ENCODE results near the gene CRYL1.

- TF ChIP-seq CTCF (tag by site-specific recombination; IDR thresholded peaks at IDR 0.05) (no peak), ZNF561 (tag by site-specific recombination; IDR thresholded peaks at IDR 0.05; ENCODE audit: borderline replicate concordance) (no peak), ZBTB48 (tag by site-specific recombination; IDR thresholded peaks at IDR 0.05) (no peak), ZSCAN18 (tag by site-specific recombination; IDR thresholded peaks at IDR 0.05) (no peak), PBX3 (CRISPR knock-in tag; IDR thresholded peaks at IDR 0.05) (no peak), ZNF600 (tag by site-specific recombination; IDR thresholded peaks at IDR 0.05) (no peak)
- TF ChIP-seq, protein P1, sequence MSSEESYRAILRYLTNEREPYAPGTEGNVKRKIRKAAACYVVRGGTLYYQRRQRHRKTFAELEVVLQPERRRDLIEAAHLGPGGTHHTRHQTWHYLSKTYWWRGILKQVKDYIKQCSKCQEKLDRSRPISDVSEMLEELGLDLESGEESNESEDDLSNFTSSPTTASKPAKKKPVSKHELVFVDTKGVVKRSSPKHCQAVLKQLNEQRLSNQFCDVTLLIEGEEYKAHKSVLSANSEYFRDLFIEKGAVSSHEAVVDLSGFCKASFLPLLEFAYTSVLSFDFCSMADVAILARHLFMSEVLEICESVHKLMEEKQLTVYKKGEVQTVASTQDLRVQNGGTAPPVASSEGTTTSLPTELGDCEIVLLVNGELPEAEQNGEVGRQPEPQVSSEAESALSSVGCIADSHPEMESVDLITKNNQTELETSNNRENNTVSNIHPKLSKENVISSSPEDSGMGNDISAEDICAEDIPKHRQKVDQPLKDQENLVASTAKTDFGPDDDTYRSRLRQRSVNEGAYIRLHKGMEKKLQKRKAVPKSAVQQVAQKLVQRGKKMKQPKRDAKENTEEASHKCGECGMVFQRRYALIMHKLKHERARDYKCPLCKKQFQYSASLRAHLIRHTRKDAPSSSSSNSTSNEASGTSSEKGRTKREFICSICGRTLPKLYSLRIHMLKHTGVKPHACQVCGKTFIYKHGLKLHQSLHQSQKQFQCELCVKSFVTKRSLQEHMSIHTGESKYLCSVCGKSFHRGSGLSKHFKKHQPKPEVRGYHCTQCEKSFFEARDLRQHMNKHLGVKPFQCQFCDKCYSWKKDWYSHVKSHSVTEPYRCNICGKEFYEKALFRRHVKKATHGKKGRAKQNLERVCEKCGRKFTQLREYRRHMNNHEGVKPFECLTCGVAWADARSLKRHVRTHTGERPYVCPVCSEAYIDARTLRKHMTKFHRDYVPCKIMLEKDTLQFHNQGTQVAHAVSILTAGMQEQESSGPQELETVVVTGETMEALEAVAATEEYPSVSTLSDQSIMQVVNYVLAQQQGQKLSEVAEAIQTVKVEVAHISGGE (tag by site-specific recombination; conservative IDR thresholded peaks at IDR 0.05; ENCODE audit: low read depth): no peak
Measured at GRCh38 chr13:20513466-20513995, 12.1 kb downstream of the CRYL1 start.
